Measurements from ENCODE around the gene HAPLN1. TPM values are rescaled to one million over a fixed set of nuclear protein-coding genes. Genes with fewer than 3 reads are reported as not detected.
"Not testable (repeated sequence)": the region's sequence is repeated elsewhere in the genome, so short reads cannot be mapped to it uniquely, and the experiment has no call there.

Gene HAPLN1
- total RNA-seq, 1 donor from 2014 or later, result not detected

DNA sequence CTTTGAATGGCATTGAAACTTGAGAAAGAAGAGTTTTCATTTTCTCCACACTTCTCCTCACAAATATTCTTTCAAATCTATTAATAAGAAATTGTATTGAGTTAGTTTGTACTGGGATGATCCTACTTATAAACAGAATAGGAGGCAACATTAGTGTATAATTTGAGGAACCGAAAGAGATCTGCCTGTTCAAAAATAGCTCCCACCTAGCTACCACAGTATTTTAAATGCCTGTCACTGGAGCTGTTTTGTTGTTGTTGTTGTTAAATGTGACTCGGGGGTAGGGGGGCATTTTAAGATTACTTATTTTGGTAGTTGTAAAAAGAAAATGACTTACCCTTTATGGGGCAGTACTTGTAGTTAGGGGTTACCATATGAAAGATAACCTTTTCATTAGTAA lies 20.1 kb upstream of the HAPLN1 start:
- FAIRE-seq, result no peak

DNA sequence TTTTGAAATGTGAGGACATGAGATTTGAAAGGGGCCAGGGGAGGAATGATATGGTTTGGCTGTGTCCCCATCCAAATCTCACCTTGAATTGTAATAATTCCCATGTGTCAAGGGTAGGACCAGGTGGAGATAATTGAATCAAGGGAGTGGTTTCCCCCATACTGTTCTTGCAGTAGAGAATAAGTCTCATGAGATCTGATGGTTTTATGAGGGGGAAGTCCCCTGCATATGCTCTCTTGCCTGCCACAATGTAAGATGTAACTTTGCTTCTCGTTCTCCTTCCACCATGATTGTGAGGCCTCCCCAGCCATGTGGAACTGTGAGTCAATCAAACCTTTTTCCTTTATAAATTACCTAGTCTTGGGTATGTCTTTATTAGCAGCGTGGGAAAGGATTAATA lies 15.5 kb upstream of the HAPLN1 start:
- H3K4me3 ChIP-seq (ENCODE audit: low read depth, low read length); H3K27me3 ChIP-seq (ENCODE audit: control insufficient read depth, insufficient read depth, low read length); FAIRE-seq; H3K36me3 ChIP-seq (ENCODE audit: control insufficient read depth, insufficient read depth, low read length); DNase-seq (ENCODE audit: low read depth): not testable (repeated sequence)

More for the DNA sequence above, 20.1 kb upstream of the HAPLN1 start:
- no peak overlapping the region for H3K4me3 ChIP-seq (ENCODE audit: low read depth, low read length)
- DNase-seq (ENCODE audit: low read depth), result no peak
- H3K27me3 ChIP-seq (ENCODE audit: control insufficient read depth, insufficient read depth, low read length), result no peaks in the 10 kb centered on the region
- H3K36me3 ChIP-seq (ENCODE audit: control insufficient read depth, insufficient read depth, low read length), result no peaks in the 10 kb centered on the region
- TF ChIP-seq, protein P1, sequence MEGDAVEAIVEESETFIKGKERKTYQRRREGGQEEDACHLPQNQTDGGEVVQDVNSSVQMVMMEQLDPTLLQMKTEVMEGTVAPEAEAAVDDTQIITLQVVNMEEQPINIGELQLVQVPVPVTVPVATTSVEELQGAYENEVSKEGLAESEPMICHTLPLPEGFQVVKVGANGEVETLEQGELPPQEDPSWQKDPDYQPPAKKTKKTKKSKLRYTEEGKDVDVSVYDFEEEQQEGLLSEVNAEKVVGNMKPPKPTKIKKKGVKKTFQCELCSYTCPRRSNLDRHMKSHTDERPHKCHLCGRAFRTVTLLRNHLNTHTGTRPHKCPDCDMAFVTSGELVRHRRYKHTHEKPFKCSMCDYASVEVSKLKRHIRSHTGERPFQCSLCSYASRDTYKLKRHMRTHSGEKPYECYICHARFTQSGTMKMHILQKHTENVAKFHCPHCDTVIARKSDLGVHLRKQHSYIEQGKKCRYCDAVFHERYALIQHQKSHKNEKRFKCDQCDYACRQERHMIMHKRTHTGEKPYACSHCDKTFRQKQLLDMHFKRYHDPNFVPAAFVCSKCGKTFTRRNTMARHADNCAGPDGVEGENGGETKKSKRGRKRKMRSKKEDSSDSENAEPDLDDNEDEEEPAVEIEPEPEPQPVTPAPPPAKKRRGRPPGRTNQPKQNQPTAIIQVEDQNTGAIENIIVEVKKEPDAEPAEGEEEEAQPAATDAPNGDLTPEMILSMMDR (IDR thresholded peaks at IDR 0.05; ENCODE audit: insufficient read depth, low read length, severe bottlenecking), result no peak

DNA sequence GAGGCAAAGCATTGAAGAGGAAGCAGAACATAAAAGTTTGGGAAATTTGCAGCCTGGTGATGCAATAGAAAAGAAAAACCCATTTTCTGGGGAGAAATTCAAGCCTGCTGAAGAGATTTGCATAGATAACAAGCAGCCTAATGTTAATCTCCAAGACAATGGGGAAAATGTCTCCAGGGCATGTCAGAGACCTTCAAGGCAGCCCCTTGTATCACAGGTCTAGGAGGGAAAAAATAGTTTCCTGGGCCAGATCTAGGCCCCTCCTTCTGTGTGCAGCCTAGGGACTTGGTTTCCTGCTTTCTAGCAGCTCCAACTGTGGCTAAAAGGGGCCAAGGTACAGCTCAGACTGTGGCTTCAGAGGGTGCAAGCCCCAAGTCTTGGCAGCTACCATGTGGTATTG lies 14.4 kb upstream of the HAPLN1 start:
- H3K27me3 ChIP-seq (ENCODE audit: control insufficient read depth, insufficient read depth, low read length); H3K36me3 ChIP-seq (ENCODE audit: control insufficient read depth, insufficient read depth, low read length); H3K4me3 ChIP-seq (ENCODE audit: low read depth, low read length); FAIRE-seq; DNase-seq (ENCODE audit: low read depth): not testable (repeated sequence)

DNA sequence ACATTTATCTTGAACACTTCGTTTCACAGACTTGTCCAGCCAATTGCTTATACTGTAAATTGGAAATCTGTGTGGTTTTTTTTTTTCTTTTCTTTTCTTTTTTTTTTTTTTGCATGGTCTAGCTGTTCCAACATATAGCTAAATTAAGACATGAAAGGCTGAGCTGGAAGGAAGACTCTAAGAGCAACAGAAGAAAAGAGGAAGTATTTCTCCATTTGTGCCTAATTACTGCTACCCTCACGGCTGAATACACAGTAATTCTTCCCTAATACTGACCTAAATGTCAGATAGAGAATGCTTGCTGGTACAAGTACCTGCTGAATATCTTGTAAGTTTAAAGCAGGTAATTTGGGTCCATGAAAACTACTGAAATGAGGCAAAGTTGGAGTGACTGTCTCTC lies 11.0 kb upstream of the HAPLN1 start:
- no peaks in the 10 kb centered on the region for H3K36me3 ChIP-seq (ENCODE audit: control insufficient read depth, insufficient read depth, low read length)
- no peaks in the 10 kb centered on the region for H3K27me3 ChIP-seq (ENCODE audit: control insufficient read depth, insufficient read depth, low read length)
- FAIRE-seq (no peak), DNase-seq (ENCODE audit: low read depth) (no peak)
- no peak overlapping the region for H3K4me3 ChIP-seq (ENCODE audit: low read depth, low read length)
- TF ChIP-seq, protein P1 (IDR thresholded peaks at IDR 0.05; ENCODE audit: insufficient read depth, low read length, severe bottlenecking), result no peak

DNA sequence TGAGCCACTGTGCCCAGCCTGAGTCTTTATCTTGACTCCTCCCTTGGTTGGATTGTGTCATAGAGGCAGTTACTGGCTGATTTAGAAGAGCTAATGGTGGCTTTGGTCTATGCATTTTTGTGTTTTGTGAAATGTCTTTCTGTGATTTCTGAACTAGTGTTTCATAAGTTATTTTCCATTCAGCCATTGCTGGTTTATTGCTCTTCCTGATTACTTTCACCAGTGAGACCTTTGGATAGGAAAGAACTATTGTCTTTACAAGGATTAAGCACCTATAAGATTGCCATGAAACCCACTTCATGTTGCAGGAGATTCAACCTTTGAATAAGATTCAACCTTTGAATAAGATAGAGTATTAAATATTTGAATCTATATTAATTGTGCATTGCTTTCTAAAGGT lies 8.7 kb upstream of the HAPLN1 start:
- DNase-seq (ENCODE audit: low read depth), result no peak
- no peak overlapping the region for H3K4me3 ChIP-seq (ENCODE audit: low read depth, low read length)
- FAIRE-seq, result no peak
- no peaks in the 10 kb centered on the region for H3K36me3 ChIP-seq (ENCODE audit: control insufficient read depth, insufficient read depth, low read length)
- H3K27me3 ChIP-seq (ENCODE audit: control insufficient read depth, insufficient read depth, low read length), result no peaks in the 10 kb centered on the region
- TF ChIP-seq, protein P1 (IDR thresholded peaks at IDR 0.05; ENCODE audit: insufficient read depth, low read length, severe bottlenecking), result no peak

DNA sequence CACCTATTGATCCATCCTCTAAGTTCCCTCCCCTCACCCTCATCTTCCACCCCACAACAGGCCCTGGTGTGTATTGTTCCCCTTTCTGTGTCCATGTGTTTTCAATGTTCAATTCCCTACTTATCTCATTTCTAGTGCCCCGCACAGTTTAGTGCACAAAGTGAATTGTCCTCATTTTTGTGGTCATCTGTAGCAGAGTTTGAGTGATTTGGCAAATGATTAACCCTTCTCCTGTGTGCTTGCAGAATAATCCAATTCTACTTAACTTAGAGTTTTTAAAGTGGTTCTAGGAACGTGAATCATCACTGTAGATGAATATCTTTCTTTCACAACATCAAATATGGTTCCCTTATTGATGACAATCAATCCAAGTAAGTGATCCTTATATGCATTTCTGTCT lies 6.3 kb upstream of the HAPLN1 start:
- Histone ChIP-seq H3K36me3 (ENCODE audit: control insufficient read depth, insufficient read depth, low read length) (no peaks in the 10 kb centered on the region), H3K27me3 (ENCODE audit: control insufficient read depth, insufficient read depth, low read length) (no peaks in the 10 kb centered on the region), H3K4me3 (ENCODE audit: low read depth, low read length) (no peak overlapping the region)
- DNase-seq (ENCODE audit: low read depth) (no peak), FAIRE-seq (no peak)
- TF ChIP-seq, protein P1 (IDR thresholded peaks at IDR 0.05; ENCODE audit: insufficient read depth, low read length, severe bottlenecking), result no peak

DNA sequence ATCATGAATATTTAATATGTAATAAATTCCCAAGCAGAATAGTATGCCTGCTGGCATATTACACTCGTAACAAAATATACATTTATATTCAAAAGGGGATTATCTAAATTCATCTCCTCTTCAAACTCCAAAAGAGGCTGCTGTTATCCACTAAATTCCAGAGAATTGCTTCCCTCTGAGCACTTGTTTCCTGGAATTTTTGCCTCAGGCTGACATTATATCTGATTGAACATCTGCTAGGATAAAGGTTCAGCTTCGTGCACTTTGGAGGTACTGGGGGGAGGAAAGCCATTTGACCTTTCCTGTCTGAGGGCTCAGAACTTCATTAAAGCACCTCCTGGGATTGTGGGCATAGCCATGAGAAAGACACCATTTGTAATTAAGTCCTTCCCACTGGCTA lies 4.3 kb upstream of the HAPLN1 start:
- no peak overlapping the region for H3K4me3 ChIP-seq (ENCODE audit: low read depth, low read length)
- FAIRE-seq, result no peak
- DNase-seq (ENCODE audit: low read depth), result no peak
- peaks cover 9% of the 10 kb centered on the region for H3K27me3 ChIP-seq (ENCODE audit: control insufficient read depth, insufficient read depth, low read length)
- no peaks in the 10 kb centered on the region for H3K36me3 ChIP-seq (ENCODE audit: control insufficient read depth, insufficient read depth, low read length)
- TF ChIP-seq, protein P1 (IDR thresholded peaks at IDR 0.05; ENCODE audit: insufficient read depth, low read length, severe bottlenecking), result no peak
